Epithelial cell of esophagus (primary cell): ENCODE data around the gene DRD4.

Source experiments
- DNase-seq: peaks from one replicate; pipeline ENCODE4 v3.0.0; 2010; ENCODE audit warnings: low read depth
- H3K4me3 ChIP-seq: 2 replicates; pipeline ENCODE4 v1.5.1; 2011; ENCODE audit warnings: mild to moderate bottlenecking, low read length, control low read depth
- TF ChIP-seq, protein P1 (sequence below): IDR thresholded peaks from 2 replicates; pipeline ENCODE4 v1.5.1; 2011; ENCODE audit warnings: low read depth, mild to moderate bottlenecking, low read length, control low read depth, inconsistent platforms; ENCODE audit not compliant: insufficient read depth; ENCODE audit errors: missing control alignments

The DRD4 gene

DNA sequence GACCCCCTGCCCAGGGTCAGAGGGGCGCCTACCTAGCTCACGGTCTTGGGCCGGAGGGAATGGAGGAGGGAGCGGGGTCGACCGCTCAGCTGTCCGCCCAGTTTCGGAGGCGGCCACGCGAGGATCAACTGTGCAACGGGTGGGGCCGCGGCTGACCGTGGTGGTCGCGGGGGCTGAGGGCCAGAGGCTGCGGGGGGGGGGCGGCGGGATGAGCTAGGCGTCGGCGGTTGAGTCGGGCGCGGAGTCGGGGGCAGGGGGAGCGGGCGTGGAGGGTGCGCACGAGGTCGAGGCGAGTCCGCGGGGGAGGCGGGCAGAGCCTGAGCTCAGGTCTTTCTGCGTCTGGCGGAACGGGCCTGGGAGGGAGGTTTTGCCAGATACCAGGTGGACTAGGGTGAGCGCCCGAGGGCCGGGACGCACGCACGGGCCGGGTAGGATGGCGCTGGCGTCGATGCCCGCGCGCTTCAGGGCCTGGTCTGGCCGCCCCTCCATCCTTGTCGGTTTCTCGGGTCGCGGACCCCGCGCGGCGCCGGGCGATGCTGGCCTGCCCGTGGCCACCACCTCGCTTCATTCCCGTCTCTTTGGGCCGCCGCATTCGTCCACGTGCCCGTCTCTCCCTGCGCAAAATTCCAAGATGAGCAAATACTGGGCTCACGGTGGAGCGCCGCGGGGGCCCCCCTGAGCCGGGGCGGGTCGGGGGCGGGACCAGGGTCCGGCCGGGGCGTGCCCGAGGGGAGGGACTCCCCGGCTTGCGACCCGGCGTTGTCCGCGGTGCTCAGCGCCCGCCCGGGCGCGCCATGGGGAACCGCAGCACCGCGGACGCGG lies at the start of gene DRD4:
Gene DRD4 (plus strand): TSS at position 759 of the 822 bp plus-strand sequence. CDS start 36 bp downstream, at position 795.
- TF ChIP-seq, protein P1, sequence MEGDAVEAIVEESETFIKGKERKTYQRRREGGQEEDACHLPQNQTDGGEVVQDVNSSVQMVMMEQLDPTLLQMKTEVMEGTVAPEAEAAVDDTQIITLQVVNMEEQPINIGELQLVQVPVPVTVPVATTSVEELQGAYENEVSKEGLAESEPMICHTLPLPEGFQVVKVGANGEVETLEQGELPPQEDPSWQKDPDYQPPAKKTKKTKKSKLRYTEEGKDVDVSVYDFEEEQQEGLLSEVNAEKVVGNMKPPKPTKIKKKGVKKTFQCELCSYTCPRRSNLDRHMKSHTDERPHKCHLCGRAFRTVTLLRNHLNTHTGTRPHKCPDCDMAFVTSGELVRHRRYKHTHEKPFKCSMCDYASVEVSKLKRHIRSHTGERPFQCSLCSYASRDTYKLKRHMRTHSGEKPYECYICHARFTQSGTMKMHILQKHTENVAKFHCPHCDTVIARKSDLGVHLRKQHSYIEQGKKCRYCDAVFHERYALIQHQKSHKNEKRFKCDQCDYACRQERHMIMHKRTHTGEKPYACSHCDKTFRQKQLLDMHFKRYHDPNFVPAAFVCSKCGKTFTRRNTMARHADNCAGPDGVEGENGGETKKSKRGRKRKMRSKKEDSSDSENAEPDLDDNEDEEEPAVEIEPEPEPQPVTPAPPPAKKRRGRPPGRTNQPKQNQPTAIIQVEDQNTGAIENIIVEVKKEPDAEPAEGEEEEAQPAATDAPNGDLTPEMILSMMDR: no peak
- no peak for DNase-seq
- no peak within 1 kb of the TSS for H3K4me3 ChIP-seq

- no peak overlapping the region for H3K4me3 ChIP-seq
- TF ChIP-seq, protein P1: no peak
- no peak for DNase-seq
Observed at GRCh38 chr11:587546-587945, 49.5 kb upstream of the DRD4 start.

DNA sequence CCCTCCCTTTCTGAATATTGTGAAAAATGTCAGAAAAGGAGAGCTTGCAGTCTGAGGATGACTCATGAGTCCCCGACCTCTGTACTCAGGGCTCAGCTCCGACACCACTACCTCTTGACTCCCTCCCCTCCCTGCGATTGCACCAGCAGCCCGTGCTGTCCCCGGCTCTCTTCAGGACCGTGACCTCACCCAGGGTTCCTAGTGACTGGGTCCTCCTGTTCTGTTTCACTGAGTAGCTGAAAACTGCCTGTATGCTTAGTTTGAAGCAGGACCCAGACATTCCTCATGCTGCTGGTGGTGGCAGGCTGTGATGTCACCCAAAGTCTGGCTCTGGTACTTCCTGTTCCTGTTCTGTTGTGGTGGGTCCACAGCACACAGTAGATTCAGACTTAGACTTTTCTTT lies 49.1 kb upstream of the DRD4 start:
- no peak for DNase-seq
- no peak overlapping the region for H3K4me3 ChIP-seq
- TF ChIP-seq, protein P1: no peak

- TF ChIP-seq, protein P1: no peak
- DNase-seq: no peak
- H3K4me3 ChIP-seq: no peak overlapping the region
Observed at GRCh38 chr11:589798-590197, 47.3 kb upstream of the DRD4 start.

DNA sequence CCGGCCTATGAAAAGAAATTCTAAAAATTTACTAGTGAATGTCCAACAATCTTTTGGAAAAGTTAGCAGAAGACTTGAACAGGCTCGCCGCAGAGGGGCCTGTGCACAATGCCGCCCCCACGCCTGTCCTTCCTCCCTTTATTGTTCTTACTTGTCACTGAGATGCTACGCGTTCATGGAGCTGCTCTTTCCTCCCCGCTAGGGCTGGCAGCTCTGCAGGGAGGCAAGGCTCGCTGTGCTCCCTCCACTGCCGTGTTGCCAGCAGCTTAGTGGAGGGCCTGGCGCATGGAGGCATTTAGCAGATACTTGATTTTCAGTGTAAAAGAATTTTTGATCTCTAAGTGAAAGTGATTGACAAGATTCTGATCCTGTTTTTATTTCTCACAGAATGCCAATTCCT lies 46.1 kb upstream of the DRD4 start:
- TF ChIP-seq, protein P1: no peak
- DNase-seq: no peak
- no peak overlapping the region for H3K4me3 ChIP-seq

- TF ChIP-seq, protein P1: no peak
- DNase-seq: no peak
- no peak overlapping the region for H3K4me3 ChIP-seq
Observed at GRCh38 chr11:592501-592900, 44.6 kb upstream of the DRD4 start.

DNA sequence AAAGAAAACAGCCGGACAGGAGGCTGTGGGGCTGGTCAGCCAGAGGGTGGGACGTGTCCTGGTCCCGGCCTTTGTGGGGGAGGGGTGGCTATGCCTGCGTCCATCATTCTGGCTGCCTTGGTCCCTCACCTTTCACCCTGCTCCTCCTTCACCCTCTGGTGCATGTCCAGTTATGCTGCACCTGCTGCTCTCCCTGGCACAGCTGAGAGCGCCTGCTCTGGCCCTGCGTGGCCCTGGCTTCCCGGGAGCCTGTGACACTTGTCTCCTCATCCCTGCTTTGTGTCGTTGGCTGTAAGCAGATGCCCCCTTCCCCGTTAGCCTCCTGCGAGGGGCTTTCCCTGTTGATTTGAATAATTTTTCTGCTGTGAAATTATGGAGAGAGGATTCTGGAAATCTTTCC lies 44.2 kb upstream of the DRD4 start:
- no peak overlapping the region for H3K4me3 ChIP-seq
- TF ChIP-seq, protein P1: no peak
- no peak for DNase-seq
